Liver (tissue), 3 donors: ENCODE results near the gene ERBB4.

Experiments used
- CTCF ChIP-seq: fragments of 150-350 bp; IDR thresholded peaks from 2 replicates; pipeline ENCODE4 v1.5.1; 2017; ENCODE audit warnings: improper control_type of control experiment, low read depth, low read length; ENCODE audit not compliant: missing input control
- FOXA2 ChIP-seq: IDR thresholded peaks from 2 replicates; pipeline ENCODE4 v1.6.1; 2016; ENCODE audit warnings: antibody characterized with exemption
- JUND ChIP-seq, 2 donors: IDR thresholded peaks; 2 replicates each; pipeline ENCODE4 v1.6.1; 2016; ENCODE audit warnings: antibody characterized with exemption in 2 of 2
- SP1 ChIP-seq: IDR thresholded peaks from 2 replicates; pipeline ENCODE4 v1.6.1; 2018; ENCODE audit warnings: antibody characterized with exemption, mild to moderate bottlenecking
- TAF1 ChIP-seq: conservative IDR thresholded peaks from 2 replicates; pipeline ENCODE4 v1.6.1; 2016; ENCODE audit warnings: antibody characterized with exemption, mild to moderate bottlenecking
- ZBTB33 ChIP-seq: IDR thresholded peaks from 2 replicates; pipeline ENCODE4 v1.6.1; 2016; ENCODE audit warnings: antibody characterized with exemption
- TF ChIP-seq, protein P1 (sequence below): IDR thresholded peaks from 2 replicates; pipeline ENCODE4 v1.6.1; 2016; ENCODE audit warnings: antibody characterized with exemption
- TF ChIP-seq, protein P2 (sequence below): IDR thresholded peaks from 2 replicates; pipeline ENCODE4 v1.6.1; 2016; ENCODE audit warnings: antibody characterized with exemption, mild to moderate bottlenecking
- TF ChIP-seq, protein P3 (sequence below): IDR thresholded peaks from 2 replicates; pipeline ENCODE4 v1.6.1; 2016; ENCODE audit warnings: antibody characterized with exemption
- donor health status: healthy.
- donor health status: healthy.

GRCh38 chr2:212112401-212112800, 426.2 kb downstream of the ERBB4 start:
- no peak for TF ChIP-seq CTCF
- no peak for TF ChIP-seq SP1
- TF ChIP-seq, protein P1, sequence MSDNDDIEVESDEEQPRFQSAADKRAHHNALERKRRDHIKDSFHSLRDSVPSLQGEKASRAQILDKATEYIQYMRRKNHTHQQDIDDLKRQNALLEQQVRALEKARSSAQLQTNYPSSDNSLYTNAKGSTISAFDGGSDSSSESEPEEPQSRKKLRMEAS: no peak
- TF ChIP-seq, protein P2, sequence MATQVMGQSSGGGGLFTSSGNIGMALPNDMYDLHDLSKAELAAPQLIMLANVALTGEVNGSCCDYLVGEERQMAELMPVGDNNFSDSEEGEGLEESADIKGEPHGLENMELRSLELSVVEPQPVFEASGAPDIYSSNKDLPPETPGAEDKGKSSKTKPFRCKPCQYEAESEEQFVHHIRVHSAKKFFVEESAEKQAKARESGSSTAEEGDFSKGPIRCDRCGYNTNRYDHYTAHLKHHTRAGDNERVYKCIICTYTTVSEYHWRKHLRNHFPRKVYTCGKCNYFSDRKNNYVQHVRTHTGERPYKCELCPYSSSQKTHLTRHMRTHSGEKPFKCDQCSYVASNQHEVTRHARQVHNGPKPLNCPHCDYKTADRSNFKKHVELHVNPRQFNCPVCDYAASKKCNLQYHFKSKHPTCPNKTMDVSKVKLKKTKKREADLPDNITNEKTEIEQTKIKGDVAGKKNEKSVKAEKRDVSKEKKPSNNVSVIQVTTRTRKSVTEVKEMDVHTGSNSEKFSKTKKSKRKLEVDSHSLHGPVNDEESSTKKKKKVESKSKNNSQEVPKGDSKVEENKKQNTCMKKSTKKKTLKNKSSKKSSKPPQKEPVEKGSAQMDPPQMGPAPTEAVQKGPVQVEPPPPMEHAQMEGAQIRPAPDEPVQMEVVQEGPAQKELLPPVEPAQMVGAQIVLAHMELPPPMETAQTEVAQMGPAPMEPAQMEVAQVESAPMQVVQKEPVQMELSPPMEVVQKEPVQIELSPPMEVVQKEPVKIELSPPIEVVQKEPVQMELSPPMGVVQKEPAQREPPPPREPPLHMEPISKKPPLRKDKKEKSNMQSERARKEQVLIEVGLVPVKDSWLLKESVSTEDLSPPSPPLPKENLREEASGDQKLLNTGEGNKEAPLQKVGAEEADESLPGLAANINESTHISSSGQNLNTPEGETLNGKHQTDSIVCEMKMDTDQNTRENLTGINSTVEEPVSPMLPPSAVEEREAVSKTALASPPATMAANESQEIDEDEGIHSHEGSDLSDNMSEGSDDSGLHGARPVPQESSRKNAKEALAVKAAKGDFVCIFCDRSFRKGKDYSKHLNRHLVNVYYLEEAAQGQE: no peak
- no peak for TF ChIP-seq TAF1
- no peak for TF ChIP-seq FOXA2
- TF ChIP-seq JUND (IDR thresholded peaks at IDR 0.05): no peak
- TF ChIP-seq, protein P3, sequence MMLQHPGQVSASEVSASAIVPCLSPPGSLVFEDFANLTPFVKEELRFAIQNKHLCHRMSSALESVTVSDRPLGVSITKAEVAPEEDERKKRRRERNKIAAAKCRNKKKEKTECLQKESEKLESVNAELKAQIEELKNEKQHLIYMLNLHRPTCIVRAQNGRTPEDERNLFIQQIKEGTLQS: no peak
- no peak for TF ChIP-seq ZBTB33
